ENCODE results near the gene BRINP3.

DNA sequence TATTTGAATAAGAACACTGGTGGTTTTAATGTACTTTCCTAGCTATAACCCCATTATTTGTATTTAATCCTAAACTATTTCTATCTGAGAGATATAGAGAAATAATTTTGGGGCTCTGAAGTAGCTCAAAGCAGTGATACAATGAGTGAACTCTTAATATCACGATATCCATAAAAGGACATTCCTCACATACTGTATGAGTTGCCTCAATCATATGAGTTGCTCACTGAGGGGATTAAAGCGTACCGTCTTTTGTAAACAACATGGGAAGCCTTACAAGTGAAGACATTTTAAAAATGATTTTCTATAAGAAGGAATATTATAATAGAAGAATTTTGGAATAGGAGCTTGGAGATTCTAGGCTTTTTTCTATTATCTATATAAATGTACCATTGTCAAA is 21.5 kb downstream of the BRINP3 start:
- no peak for TF ChIP-seq EZH2phosphoT487 (IDR thresholded peaks at IDR 0.05; ENCODE audit: borderline replicate concordance, low read length)
- TF ChIP-seq, protein P1, sequence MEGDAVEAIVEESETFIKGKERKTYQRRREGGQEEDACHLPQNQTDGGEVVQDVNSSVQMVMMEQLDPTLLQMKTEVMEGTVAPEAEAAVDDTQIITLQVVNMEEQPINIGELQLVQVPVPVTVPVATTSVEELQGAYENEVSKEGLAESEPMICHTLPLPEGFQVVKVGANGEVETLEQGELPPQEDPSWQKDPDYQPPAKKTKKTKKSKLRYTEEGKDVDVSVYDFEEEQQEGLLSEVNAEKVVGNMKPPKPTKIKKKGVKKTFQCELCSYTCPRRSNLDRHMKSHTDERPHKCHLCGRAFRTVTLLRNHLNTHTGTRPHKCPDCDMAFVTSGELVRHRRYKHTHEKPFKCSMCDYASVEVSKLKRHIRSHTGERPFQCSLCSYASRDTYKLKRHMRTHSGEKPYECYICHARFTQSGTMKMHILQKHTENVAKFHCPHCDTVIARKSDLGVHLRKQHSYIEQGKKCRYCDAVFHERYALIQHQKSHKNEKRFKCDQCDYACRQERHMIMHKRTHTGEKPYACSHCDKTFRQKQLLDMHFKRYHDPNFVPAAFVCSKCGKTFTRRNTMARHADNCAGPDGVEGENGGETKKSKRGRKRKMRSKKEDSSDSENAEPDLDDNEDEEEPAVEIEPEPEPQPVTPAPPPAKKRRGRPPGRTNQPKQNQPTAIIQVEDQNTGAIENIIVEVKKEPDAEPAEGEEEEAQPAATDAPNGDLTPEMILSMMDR (conservative IDR thresholded peaks at IDR 0.05; ENCODE audit: low read depth, low read length): no peak
- TF ChIP-seq EZH2 (IDR thresholded peaks at IDR 0.05; ENCODE audit: low read length, unreplicated experiment): no peak

All from PC-3 (cell line).